T-cell (primary cell): ENCODE results near the gene TMC2. TPM values are rescaled to one million over a fixed set of nuclear protein-coding genes. Genes with fewer than 3 reads are reported as not detected.

ENCODE experiments used
- total RNA-seq, 35 experiments: library from RNA in 6 of 35; stranded (reverse) in 6 of 35; fragments of 120-200 nt in 1 of 35; gene quantifications; one replicate each; pipeline versions ENCODE4 v1.2.1 to v1.2.4 and lab custom pipeline; 2013 to 2026

The TMC2 gene
- total RNA-seq, 5 donors from 2014 or later (not counting 1 experiment from before 2014, with no cell fraction given), result not detected

Other genes with a start within 250 kb of the TMC2 start
- gene TGM3, start 240.6 kb upstream of the TMC2 start, total RNA-seq, result not detected
- not detected for gene TGM6, start 155.7 kb upstream of the TMC2 start, total RNA-seq
- gene SNRPB, start 65.8 kb upstream of the TMC2 start, total RNA-seq, result 100 to 1,000 TPM; 120 to 139 (median 128) TPM
- gene ZNF343, start 27.7 kb upstream of the TMC2 start, total RNA-seq, result 10 to 100 TPM in 4 of 5 donors, 1 to 10 TPM in 1; 7.6 to 14.2 (median 10.9) TPM
- gene NOP56, start 116.1 kb downstream of the TMC2 start, total RNA-seq, result 100 to 1,000 TPM; 243 to 279 (median 270) TPM
- 100 to 1,000 TPM; 101 to 147 (median 117) TPM for gene IDH3B, start 127.6 kb downstream of the TMC2 start, total RNA-seq
- 10 to 100 TPM in 1 of 5 donors, 1 to 10 TPM in 4; 4.2 to 10.5 (median 6.8) TPM for gene EBF4, start 156.2 kb downstream of the TMC2 start, total RNA-seq